A549 (cell line): ENCODE results near the gene HDHD5. TPM values are rescaled to one million over a fixed set of nuclear protein-coding genes. Genes with fewer than 3 reads are reported as not detected.

Source experiments
- ATAC-seq, 2 experiments: fragments of 200-7000 bp in 1 of 2; fragments of >200 bp in 1 of 2; cut with Nextera tagmentation in 1 of 2; cut with Tn5 transposase in 1 of 2; 3 replicates each; pipeline versions ENCODE4 v1.8.0 to v1.9.1; 2018 to 2020; ENCODE audit warnings: mild to moderate bottlenecking in 1 of 2, moderate library complexity in 1 of 2
- CTCF ChIA-PET: fragments of 300-600 bp; sonication (Branson Sonifier 250); formaldehyde crosslinking; extraction: SDS; loops from one replicate; lab custom pipeline; 2021; ENCODE audit warnings: antibody characterized with exemption, inconsistent platforms; lab: Yijun Ruan, JAX
- POLR2A ChIA-PET: fragments of 350-600 bp; formaldehyde crosslinking; extraction: SDS; loops from one replicate; lab custom pipeline; 2021; ENCODE audit warnings: antibody characterized with exemption, inconsistent platforms; lab: Yijun Ruan, JAX
- DNase-seq, 2 experiments: peaks; one replicate each; pipeline versions ENCODE4 v3.0.0 to v3.0.0-alpha.2; 2011 to 2016; ENCODE audit warnings: low read depth in 1 of 2, low spot score in 1 of 2
- FAIRE-seq: peaks from 2 replicates; lab custom pipeline; 2011; peaks lifted over from hg19 to GRCh38; lab: Jason Lieb, UNC
- H3K27ac ChIP-seq, 2 experiments: fragments of >200 bp; sonication (Bioruptor Twin); formaldehyde crosslinking; 3 replicates each; pipeline ENCODE4 v1.5.1; 2016 to 2017
- H3K4me1 ChIP-seq: fragments of >200 bp; sonication (Bioruptor Twin); formaldehyde crosslinking; 3 replicates; pipeline ENCODE4 v1.6.1; 2016
- H3K4me2 ChIP-seq: fragments of >200 bp; sonication (Bioruptor Twin); formaldehyde crosslinking; 3 replicates; pipeline ENCODE4 v1.6.1; 2016
- H3K4me3 ChIP-seq: fragments of >200 bp; sonication (Bioruptor Twin); formaldehyde crosslinking; 3 replicates; pipeline ENCODE4 v1.5.1; 2016
- H3K9me3 ChIP-seq: fragments of >200 bp; sonication (Bioruptor Twin); formaldehyde crosslinking; 3 replicates; pipeline ENCODE4 v1.6.1; 2016
- CBX2 ChIP-seq: fragments of 200-600 bp; sonication (generic); IDR thresholded peaks from 2 replicates; pipeline ENCODE4 v1.6.1; 2016; ENCODE audit warnings: low read depth, mild to moderate bottlenecking, borderline replicate concordance
- E2F6 ChIP-seq: IDR thresholded peaks from 2 replicates; pipeline ENCODE4 v1.6.1; 2012; ENCODE audit warnings: low read depth, borderline replicate concordance
- ESRRA ChIP-seq: fragments of 150-350 bp; IDR thresholded peaks from 2 replicates; pipeline ENCODE4 v1.6.1; 2014; ENCODE audit warnings: mild to moderate bottlenecking, low read length, borderline replicate concordance
- FOXS1 ChIP-seq: fragments of 250-450 bp; sonication (Bioruptor Pico); IDR thresholded peaks from 2 replicates; pipeline ENCODE4 v1.5.0; 2020; ENCODE audit warnings: mild to moderate bottlenecking, moderate library complexity
- HEYL ChIP-seq: fragments of 250-450 bp; sonication (Bioruptor Pico); IDR thresholded peaks from 2 replicates; pipeline ENCODE4 v1.8.0; 2021; ENCODE audit warnings: mild to moderate bottlenecking, moderate library complexity
- HOXA7 ChIP-seq: fragments of 250-450 bp; sonication (Bioruptor Pico); IDR thresholded peaks from 2 replicates; pipeline ENCODE4 v1.5.0; 2020; ENCODE audit warnings: mild to moderate bottlenecking, moderate library complexity
- HOXB5 ChIP-seq: fragments of 250-450 bp; sonication (Bioruptor Pico); IDR thresholded peaks from 2 replicates; pipeline ENCODE4 v1.5.0; 2020; ENCODE audit warnings: mild to moderate bottlenecking, moderate library complexity
- KDM1A ChIP-seq: fragments of 200-600 bp; sonication (generic); IDR thresholded peaks from 2 replicates; pipeline ENCODE4 v1.6.1; 2016; ENCODE audit warnings: low read depth, mild to moderate bottlenecking
- MAFK ChIP-seq: fragments of 450-650 bp; IDR thresholded peaks from 2 replicates; pipeline ENCODE4 v1.6.1; 2014; ENCODE audit not compliant: partially characterized antibody
- MAZ ChIP-seq: fragments of 150-350 bp; IDR thresholded peaks from 2 replicates; pipeline ENCODE4 v1.6.1; 2014; ENCODE audit warnings: antibody characterized with exemption, low read depth, low read length, borderline replicate concordance
- MYC ChIP-seq: IDR thresholded peaks from 2 replicates; pipeline ENCODE4 v1.6.1; 2012; ENCODE audit warnings: mild to moderate bottlenecking, inconsistent platforms, low read length, improper control_type of control experiment, borderline replicate concordance
- NFE2L2 ChIP-seq: fragments of 150-350 bp; conservative IDR thresholded peaks from 2 replicates; pipeline ENCODE4 v1.6.1; 2014; ENCODE audit warnings: low read length
- PBX3 ChIP-seq: IDR thresholded peaks from 2 replicates; pipeline ENCODE4 v1.6.1; 2012
- PHF8 ChIP-seq: fragments of 200-600 bp; sonication (generic); IDR thresholded peaks from 2 replicates; pipeline ENCODE4 v1.6.1; 2016; ENCODE audit warnings: low read depth, mild to moderate bottlenecking, antibody characterized with exemption, moderate library complexity, borderline replicate concordance
- POLR2A ChIP-seq: IDR thresholded peaks from 2 replicates; pipeline ENCODE4 v1.6.1; 2012; ENCODE audit warnings: mild to moderate bottlenecking, low read length
- RNF2 ChIP-seq: fragments of 200-600 bp; sonication (generic); IDR thresholded peaks from 2 replicates; pipeline ENCODE4 v1.6.1; 2016; ENCODE audit warnings: low read depth, mild to moderate bottlenecking, antibody characterized with exemption, moderate library complexity, borderline replicate concordance
- ZFP36 ChIP-seq: fragments of 450-650 bp; IDR thresholded peaks from 2 replicates; pipeline ENCODE4 v1.6.1; 2014; ENCODE audit warnings: borderline replicate concordance; ENCODE audit not compliant: partially characterized antibody
- ZSCAN20 ChIP-seq: fragments of 250-450 bp; sonication (Bioruptor Pico); IDR thresholded peaks from 2 replicates; pipeline ENCODE4 v1.8.0; 2022; ENCODE audit warnings: mild to moderate bottlenecking, moderate library complexity
- WGBS: methylation state at CpG from one replicate; pipeline ENCODE4 v1.1.6; 2017; ENCODE audit errors: missing lambda C conversion rate; 5-methylcytosine and 5-hydroxymethylcytosine counted together
- polyA plus RNA-seq, 4 experiments: library from polyadenylated mRNA; depleted of rRNA in 3 of 4; stranded (reverse); fragments of >200 nt; fragmentation: RNase III in 1 of 4; extraction: RNeasy Plus Mini Kit Qiagen cat#74134 plus additional on column Dnase treatment in 1 of 4; gene quantifications; 2 replicates in 3 of 4; 3 replicates in 1 of 4; pipeline ENCODE4 v1.2.3, GENCODE V29; 2011 to 2017
- TF ChIP-seq, protein P1 (sequence below): fragments of 250-450 bp; sonication (Bioruptor Pico); IDR thresholded peaks from 2 replicates; pipeline ENCODE4 v1.5.0; 2020; ENCODE audit warnings: low read depth, mild to moderate bottlenecking, moderate library complexity
- TF ChIP-seq, protein P2 (sequence below): fragments of >200 bp; sonication (Bioruptor Twin); formaldehyde crosslinking; IDR thresholded peaks from 3 replicates; pipeline ENCODE4 v1.6.1; 2016

Gene HDHD5
- polyA plus RNA-seq, 2 of the 4 experiments (the other 2 are of a cell fraction) = 19.7 to 35.5 TPM

- Histone ChIP-seq H3K4me2 (no peak overlapping the region), H3K9me3 (no peaks in the 10 kb centered on the region), H3K27ac (no peak overlapping the region), H3K4me1 (peaks cover under 1% of the 10 kb centered on the region; the same call in 1 of the 3 replicates), H3K4me3 (no peak overlapping the region)
- 38% methylated on average over 3 of the region's 3 CpGs for WGBS
- TF ChIP-seq PBX3 = no peak
- no peak for TF ChIP-seq ZSCAN20 (CRISPR knock-in tag)
- no peak for TF ChIP-seq MYC
- no peak for TF ChIP-seq KDM1A
- TF ChIP-seq, protein P1, sequence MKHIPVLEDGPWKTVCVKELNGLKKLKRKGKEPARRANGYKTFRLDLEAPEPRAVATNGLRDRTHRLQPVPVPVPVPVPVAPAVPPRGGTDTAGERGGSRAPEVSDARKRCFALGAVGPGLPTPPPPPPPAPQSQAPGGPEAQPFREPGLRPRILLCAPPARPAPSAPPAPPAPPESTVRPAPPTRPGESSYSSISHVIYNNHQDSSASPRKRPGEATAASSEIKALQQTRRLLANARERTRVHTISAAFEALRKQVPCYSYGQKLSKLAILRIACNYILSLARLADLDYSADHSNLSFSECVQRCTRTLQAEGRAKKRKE (CRISPR knock-in tag) = no peak
- no peak for TF ChIP-seq ESRRA
- no peak for TF ChIP-seq HEYL (CRISPR knock-in tag)
- no peak for TF ChIP-seq NFE2L2
- TF ChIP-seq E2F6 = no peak
- no peak for TF ChIP-seq FOXS1 (CRISPR knock-in tag)
- no peak for TF ChIP-seq PHF8
- TF ChIP-seq POLR2A = no peak
- no peak for TF ChIP-seq CBX2
- TF ChIP-seq HOXB5 = no peak
- DNase-seq (no peak), ATAC-seq (no peak), FAIRE-seq (no peak)
- POLR2A ChIA-PET = no interaction called here
- CTCF ChIA-PET = interaction anchor here (0.9 to 1.7 kb wide), 5 partner anchors 9 to 385 kb away, joined by 3 to 6 read pairs (median 3); no protein-coding TSS in a partner anchor
Measured at GRCh38 chr22:17117400-17117799, 41.7 kb downstream of the HDHD5 start.

- ATAC-seq = no peak
- H3K4me3 ChIP-seq = no peak overlapping the region
- H3K9me3 ChIP-seq = no peaks in the 10 kb centered on the region
- ChIA-PET POLR2A (no interaction called here), CTCF (interaction anchor here (0.9 to 1.7 kb wide), 7 partner anchors 10 to 385 kb away, joined by 3 to 6 read pairs (median 3); no protein-coding TSS in a partner anchor)
- FAIRE-seq = no peak
- no peak overlapping the region for H3K4me2 ChIP-seq
- no peak for TF ChIP-seq MAZ
- no peak for TF ChIP-seq HOXA7 (CRISPR knock-in tag)
- TF ChIP-seq MAFK = no peak
- TF ChIP-seq, protein P2, sequence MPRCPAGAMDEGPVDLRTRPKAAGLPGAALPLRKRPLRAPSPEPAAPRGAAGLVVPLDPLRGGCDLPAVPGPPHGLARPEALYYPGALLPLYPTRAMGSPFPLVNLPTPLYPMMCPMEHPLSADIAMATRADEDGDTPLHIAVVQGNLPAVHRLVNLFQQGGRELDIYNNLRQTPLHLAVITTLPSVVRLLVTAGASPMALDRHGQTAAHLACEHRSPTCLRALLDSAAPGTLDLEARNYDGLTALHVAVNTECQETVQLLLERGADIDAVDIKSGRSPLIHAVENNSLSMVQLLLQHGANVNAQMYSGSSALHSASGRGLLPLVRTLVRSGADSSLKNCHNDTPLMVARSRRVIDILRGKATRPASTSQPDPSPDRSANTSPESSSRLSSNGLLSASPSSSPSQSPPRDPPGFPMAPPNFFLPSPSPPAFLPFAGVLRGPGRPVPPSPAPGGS = no peak
- TF ChIP-seq, protein P1 (CRISPR knock-in tag) = no peak
- TF ChIP-seq E2F6 = no peak
- TF ChIP-seq RNF2 = no peak
- TF ChIP-seq ZFP36 = no peak
- H3K4me1 ChIP-seq = peaks cover 5% of the 10 kb centered on the region; the same call in 1 of the 3 replicates
- no peak overlapping the region for H3K27ac ChIP-seq
- WGBS = 14% methylated on average over 6 of the region's 6 CpGs
- no peak for DNase-seq
Measured at GRCh38 chr22:17116572-17117330, 42.3 kb downstream of the HDHD5 start.
